Stimulated activated CD4-positive, alpha-beta T cell treated with anti-CD3 and anti-CD28 coated beads, TNF-alpha, amount 100 ng/mL, for 4 hours (primary cell): ENCODE results near the gene UNC5B.
"Not testable (repeated sequence)": the region's sequence is repeated elsewhere in the genome, so short reads cannot be mapped to it uniquely, and the experiment has no call there.

Experiments used
- DNase-seq, 3 experiments: peaks; one replicate each; pipeline ENCODE4 v3.0.0-alpha.2; 2020; ENCODE audit warnings: low read depth in 3 of 3

Gene UNC5B

GRCh38 chr10:71266918-71267442 is 54.6 kb downstream of the UNC5B start:
- no peak for DNase-seq

GRCh38 chr10:71267508-71268240 is 55.3 kb downstream of the UNC5B start:
- DNase-seq: no peak

- DNase-seq: no peak
These were observed 55.9 kb downstream of the UNC5B start for GRCh38 chr10:71268247-71268691.

GRCh38 chr10:71268758-71269157 is 56.4 kb downstream of the UNC5B start:
- no peak for DNase-seq

GRCh38 chr10:71269301-71270288 is 57.2 kb downstream of the UNC5B start:
- DNase-seq: no peak

GRCh38 chr10:71270301-71271220 is 58.2 kb downstream of the UNC5B start:
- no peak for DNase-seq

- no peak for DNase-seq
These were observed 59.3 kb downstream of the UNC5B start for GRCh38 chr10:71271662-71272055.

GRCh38 chr10:71272056-71272771 is 59.8 kb downstream of the UNC5B start:
- no peak for DNase-seq

GRCh38 chr10:71272974-71273373 is 60.6 kb downstream of the UNC5B start:
- not testable (repeated sequence) for DNase-seq

GRCh38 chr10:71273506-71273905 is 61.1 kb downstream of the UNC5B start:
- DNase-seq: no peak

GRCh38 chr10:71274901-71275796 is 62.8 kb downstream of the UNC5B start:
- DNase-seq: no peak

GRCh38 chr10:71276873-71277272 is 64.5 kb downstream of the UNC5B start:
- DNase-seq: no peak

GRCh38 chr10:71277914-71278665 is 65.7 kb downstream of the UNC5B start:
- no peak for DNase-seq

GRCh38 chr10:71278691-71279588 is 66.6 kb downstream of the UNC5B start:
- DNase-seq: no peak

- DNase-seq: no peak
These were observed 67.3 kb downstream of the UNC5B start for GRCh38 chr10:71279590-71280170.

- no peak for DNase-seq
These were observed 67.8 kb downstream of the UNC5B start for GRCh38 chr10:71280216-71280615.

GRCh38 chr10:71280825-71281224 is 68.5 kb downstream of the UNC5B start:
- DNase-seq: no peak
